Measurements from ENCODE around the gene DEFB115.
"Not testable (repeated sequence)": the region's sequence is repeated elsewhere in the genome, so short reads cannot be mapped to it uniquely, and the experiment has no call there.

The DEFB115 gene

GRCh38 chr20:31257364-31257763, at the start of gene DEFB115:
DEFB115 (plus strand) TSS chr20:31257664; CDS start chr20:31257664, 0 bp downstream.
- DNase-seq (ENCODE audit: low read depth) = no peak

- no peak for DNase-seq (ENCODE audit: low read depth)
These were observed 20.5 kb upstream of the DEFB115 start for GRCh38 chr20:31236953-31237352.

- DNase-seq (ENCODE audit: low read depth) = no peak
These were observed 19.7 kb upstream of the DEFB115 start for GRCh38 chr20:31237763-31238162.

- no peak for DNase-seq (ENCODE audit: low read depth)
These were observed 18.3 kb upstream of the DEFB115 start for GRCh38 chr20:31239139-31239538.

- no peak for DNase-seq (ENCODE audit: low read depth)
These were observed 505 bp upstream of the DEFB115 start for GRCh38 chr20:31256959-31257358.

- no peak for DNase-seq (ENCODE audit: low read depth)
These were observed 3.0 kb downstream of the DEFB115 start for GRCh38 chr20:31260326-31260932.

- no peak for DNase-seq (ENCODE audit: low read depth)
These were observed 17.0 kb downstream of the DEFB115 start for GRCh38 chr20:31274441-31274840.

- no peak for DNase-seq (ENCODE audit: low read depth)
These were observed 20.7 kb downstream of the DEFB115 start for GRCh38 chr20:31278178-31278577.

- not testable (repeated sequence) for DNase-seq (ENCODE audit: low read depth)
These were observed 27.5 kb downstream of the DEFB115 start for GRCh38 chr20:31284964-31285363.

GRCh38 chr20:31308535-31309162, 51.2 kb downstream of the DEFB115 start, which contains the start of gene DEFB116:
DEFB116 (minus strand) TSS chr20:31308585; CDS start chr20:31308585, 0 bp downstream.
- DNase-seq (ENCODE audit: low read depth) = no peak
